T-helper 9 cell (primary cell): ENCODE results near the gene GSK3A.
A peak's percentile ranks its signal among the peaks of the same experiment; 100 is the strongest.

ENCODE experiments used
- DNase-seq: peaks from one replicate; pipeline ENCODE4 v3.0.0-alpha.2; 2020

GSK3A gene

DNA sequence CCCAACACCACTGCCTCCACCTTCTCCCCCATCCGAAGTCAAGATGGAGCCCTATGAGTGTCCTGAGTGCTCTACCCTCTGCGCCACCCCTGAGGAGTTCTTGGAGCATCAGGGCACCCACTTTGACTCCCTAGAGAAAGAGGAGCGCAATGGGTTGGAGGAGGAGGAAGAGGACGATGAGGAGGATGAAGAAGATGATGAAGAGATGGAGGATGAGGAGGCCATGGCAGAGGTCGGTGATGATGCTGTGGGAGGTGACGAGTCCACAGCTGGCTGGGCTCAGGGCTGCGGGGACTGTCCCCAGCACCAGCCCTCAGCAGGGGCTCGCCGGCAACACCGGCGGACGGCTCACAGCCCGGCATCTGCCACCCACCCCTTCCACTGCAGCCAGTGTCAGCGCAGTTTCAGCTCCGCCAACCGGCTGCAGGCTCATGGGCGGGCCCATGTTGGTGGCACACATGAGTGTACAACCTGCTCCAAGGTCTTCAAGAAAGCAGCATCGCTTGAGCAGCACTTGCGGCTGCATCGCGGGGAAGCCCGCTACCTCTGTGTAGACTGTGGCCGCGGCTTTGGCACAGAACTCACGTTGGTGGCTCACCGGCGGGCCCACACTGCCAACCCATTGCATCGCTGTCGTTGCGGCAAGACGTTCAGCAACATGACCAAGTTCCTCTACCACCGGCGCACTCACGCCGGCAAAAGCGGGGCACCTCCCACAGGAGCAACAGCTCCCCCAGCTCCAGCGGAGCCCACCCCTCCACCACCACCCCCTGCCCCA lies 17.3 kb downstream of the GSK3A start:
- DNase-seq: no peak

DNA sequence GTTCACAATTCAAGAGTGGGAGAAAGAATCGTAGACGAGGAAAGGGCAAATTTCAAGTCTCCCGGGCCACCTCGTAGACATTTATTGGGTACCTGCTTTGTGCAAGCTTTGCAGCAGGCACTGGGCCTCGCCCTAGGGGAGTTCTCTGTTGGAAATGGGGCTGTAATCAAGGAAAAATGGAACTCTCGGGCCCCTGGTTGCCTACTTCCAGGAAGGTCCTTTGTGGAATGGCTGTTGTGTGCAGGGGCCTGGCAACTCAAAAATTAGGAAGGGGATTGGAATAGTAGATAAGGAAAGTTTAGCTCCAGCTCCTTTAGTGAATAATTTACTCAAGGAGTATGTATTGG lies 21.7 kb downstream of the GSK3A start:
- no peak for DNase-seq

DNA sequence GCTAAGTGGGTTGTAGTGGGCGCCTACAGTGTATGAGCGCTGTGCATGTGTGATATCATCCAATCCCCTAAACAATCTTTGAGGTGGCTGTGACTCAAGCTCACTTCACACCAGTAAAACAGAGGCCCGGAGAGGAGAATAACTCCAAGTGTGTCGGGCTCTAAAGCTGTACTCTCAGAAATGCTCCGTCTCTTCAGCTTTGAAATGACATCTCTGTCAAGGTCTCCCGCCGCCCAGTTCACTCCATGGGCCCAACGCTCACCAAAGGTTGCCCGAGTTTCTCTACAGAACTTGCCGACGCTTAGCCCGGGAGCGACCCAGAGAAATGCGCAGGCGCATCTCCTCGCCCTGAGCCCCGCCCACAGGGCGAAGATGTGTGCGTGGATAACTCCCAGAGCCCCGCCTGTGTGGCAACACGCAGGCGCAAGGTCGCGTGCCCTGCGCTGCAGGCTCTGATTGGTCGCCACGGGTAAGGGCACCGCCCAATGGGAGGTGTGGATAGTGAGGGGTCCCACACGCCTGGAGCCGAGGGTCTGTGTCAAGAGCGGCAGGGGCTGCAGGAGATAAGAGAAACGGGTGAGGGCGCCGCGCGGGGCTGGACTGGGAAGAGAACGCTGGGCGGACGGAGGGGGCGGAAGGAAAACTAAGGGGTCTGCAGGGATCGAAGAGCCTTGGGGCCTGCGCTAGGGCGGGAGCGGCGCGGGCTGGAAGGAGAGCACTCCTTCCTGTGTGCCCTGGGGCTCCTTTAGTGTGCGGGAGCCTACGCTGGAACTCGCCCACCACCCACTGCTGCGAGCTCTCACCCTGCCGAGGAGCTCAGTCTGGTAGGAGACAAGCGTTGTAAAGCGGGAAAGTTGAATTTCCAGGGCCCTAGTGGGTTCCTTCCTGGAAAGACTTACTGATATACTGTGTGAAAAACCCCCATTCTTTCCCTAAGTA lies 22.3 kb downstream of the GSK3A start, which contains the start of gene ZNF526:
ZNF526 (plus strand) TSS at position 501 of the 939 bp plus-strand sequence. CDS start 4,092 bp downstream, outside the sequence.
- peak; percentile 92 for DNase-seq

DNA sequence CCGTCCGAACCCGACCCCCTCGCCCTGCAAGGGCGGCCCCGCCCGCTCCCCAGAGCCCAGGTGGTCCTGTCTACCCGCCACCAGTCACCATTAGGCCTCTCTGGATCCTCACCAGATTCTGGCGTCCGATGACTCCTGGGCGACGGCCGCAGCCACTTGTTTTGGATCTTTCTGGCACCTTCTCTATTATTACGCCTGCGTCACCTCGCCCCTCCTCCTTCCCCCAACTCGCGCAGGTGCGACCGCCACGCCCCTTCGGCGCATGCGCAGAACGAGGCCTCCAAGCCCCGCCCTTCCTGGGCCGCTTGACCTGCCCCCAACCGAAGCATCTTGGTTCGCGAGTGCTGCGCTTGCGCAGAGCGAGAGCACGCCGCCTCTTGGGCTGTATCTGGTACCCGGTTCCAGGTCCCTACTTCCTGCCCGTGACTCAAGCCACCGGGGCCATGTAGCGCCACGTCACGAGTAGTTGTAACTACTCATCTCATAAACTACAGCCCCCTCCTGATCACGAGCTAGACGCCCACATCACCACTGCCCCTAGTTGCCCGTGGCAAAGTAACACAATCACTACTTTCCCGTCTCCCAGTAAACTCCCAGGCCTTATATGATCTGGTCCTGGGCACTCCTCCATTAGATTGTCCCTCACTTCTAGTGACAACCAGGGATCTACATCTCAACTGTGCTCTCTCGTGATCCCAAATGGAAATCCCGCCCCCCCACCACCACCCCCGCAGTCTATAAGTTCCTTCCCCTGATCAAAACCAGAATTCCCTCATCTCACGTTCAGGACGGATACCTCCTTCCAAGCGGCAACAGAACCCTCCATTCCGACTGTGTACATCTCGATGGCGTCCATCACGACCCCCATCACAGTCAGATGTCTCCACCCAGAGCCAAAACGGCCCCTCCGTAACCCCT lies 24.6 kb downstream of the GSK3A start, which contains the start of gene DEDD2:
DEDD2 (minus strand) TSS at position 158 of the 918 bp plus-strand sequence. CDS start 670 bp downstream, outside the sequence.
- DNase-seq: peak; percentile 99

DNA sequence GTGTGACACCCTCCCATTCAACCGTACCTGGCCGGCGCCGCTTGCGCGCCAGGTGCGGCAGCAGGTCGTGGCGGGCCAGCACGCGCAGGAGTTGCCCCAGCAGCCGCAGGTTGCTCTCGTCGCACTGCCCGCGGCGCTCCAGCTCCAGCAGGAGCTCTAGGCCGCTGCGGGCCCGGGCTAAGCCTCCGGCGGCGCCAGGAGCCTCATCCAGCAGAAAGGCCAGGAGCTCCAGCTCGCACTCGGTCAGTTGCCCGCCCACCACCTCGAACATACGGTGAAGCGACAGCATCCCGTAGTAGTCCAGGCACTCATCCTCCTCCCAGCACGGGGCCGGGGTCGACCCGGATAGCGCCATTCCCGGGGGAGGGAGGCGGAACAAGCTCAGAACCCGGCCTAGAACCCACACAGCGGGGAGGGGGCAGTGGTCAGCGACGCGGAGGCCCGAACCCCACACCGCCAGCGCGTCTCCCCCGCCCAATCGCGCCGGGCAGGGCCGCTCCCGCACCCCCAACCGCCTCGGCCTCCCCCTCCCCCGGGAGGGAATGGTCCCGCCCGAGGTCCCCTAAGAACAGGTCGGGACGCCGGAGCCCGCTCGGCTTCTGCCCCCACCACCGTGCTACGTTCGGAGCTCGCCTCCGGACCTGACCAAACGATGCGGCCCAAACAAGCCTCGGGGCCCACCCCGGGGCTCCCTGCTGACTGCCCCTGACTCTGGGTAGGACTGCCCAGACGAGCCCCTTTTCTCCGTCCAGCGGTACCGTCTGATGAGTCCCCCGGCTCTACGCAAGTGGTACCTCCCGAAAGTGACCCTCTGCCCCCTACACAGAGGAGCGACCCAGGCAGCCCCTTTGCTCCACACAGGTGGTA lies 25.5 kb downstream of the GSK3A start:
- DNase-seq: no peak

DNA sequence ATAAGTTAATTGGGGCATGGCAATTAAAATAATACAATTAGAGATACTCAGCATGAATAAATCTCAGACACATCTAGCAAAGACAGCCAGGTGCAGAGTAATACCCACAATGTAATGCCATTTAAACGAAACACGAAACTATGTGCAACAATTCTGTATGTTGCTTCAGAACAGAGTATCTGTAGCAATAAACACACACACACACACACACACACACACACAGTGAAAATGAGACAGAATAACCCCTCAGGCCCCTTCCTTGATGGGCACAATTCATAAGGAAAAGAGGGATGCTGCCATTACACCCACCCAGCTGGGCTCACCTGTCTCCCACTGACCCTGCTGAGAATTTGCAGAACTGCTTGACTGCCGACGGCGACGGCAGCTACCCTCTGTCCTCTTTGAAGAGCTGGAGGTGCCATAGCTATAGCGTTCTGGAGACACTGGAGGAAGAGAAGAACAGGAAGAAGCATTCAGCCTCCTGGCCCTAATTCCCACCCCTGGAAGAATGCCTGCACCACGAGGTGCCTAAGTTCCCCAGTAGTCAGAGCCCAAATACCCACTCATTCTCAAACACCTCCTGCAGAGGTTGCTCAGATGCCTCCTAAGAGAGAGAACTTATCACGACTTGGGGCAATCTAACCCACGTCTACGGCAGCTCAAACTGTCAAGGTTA lies 27.5 kb downstream of the GSK3A start:
- DNase-seq: no peak

DNA sequence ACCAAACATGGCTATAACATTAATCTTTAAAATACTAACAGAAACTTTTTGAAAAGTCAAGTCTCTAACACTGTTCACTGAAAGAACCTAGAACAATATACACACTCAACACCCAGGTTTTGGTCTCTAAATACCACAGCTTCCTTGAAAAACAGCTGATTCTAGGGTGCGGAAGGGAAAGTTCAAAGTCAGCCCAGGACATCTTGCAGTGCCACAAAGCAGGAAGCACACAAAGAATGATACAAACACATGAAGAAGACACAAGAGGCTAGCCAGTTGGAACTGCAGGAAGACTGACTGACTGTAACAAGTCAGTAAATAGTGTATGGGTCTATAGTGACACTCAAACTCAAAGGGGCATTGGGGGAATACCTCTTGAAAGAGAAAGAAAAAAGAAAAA lies 29.5 kb downstream of the GSK3A start:
- DNase-seq: no peak

DNA sequence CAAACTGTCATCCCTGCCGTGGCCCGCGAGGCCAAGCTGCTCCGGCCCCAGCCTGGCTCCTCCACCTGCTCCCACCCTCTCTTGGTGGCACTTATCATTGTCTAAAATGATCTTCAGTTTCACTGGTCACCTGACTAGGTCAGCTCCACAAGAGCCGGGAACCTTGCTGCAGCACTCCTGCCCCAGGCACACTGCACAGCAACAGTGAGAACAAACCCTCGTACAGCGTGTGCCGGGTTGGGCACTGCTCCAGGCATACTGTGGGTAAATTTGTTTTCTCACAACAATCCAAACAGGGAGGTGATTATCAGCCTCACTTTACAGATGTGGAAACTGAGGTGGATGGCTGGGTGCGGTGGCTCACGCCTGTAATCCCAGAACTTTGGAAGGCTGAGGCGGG lies 33.8 kb downstream of the GSK3A start:
- DNase-seq: no peak

DNA sequence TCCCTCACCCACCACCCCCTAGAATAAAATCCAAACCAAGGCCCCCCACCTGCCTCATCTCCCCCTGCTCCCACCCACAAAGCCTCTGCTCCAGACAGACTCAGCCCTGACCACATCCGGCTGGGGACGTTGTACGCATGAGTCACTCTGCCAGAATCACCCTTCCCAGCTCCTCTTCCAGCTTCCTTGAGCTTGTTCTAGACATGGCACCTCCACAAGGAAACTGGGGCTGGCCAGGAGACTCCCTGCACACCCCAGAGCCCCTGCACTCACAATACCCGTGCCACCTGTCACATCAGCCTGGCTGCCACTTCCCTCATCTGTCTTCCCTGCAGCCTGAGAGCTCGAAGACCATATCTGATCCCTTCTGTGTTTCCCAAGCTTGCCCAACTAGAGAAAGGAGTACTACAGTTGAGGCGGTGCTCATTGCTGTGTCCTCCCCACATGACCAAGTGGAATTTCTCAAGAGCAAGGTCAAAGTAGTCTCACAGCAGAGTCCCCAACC lies 34.6 kb downstream of the GSK3A start:
- DNase-seq: peak; percentile 32

DNA sequence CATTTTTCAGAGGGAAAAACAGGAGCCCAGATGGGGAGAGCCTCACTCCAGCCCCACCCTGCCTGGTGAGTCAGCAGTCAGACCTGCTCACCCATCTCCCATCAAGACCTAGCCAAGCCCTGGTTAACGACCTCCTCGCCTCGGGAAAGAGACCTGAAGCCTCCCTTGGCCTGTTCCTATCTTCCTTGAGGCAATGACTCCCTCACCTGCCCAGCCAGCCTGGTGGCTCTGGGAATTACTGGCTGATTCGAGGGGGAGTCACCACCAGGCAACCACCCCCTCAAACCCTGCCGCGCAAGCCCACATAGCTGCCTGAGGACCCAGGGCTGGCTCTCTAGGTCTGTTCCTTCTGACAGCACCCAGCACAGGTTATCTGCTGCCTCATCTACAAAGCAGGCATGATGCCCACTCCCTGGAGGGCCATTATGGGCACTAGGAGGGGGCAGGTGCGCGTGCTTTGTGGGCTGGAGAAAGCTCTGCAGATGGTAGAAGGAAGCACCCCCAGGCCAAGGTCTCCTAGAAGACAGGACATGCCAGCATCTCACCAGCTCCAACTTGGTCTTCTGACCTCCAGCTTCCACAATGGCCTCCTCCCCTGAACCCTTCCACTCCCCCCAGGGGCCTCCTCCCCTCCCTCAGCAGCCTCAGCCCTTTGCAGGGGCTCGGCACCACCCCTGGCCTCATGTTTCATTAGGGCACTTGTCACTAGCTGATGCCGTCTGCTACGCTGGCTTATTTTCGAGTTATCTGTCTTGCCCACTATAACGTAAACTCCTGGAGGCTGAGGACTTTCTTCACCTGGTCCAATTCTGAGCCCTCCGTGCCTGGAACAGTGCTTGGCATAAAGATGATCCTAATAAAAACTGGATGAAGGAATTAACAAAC lies 35.3 kb downstream of the GSK3A start:
- no peak for DNase-seq

DNA sequence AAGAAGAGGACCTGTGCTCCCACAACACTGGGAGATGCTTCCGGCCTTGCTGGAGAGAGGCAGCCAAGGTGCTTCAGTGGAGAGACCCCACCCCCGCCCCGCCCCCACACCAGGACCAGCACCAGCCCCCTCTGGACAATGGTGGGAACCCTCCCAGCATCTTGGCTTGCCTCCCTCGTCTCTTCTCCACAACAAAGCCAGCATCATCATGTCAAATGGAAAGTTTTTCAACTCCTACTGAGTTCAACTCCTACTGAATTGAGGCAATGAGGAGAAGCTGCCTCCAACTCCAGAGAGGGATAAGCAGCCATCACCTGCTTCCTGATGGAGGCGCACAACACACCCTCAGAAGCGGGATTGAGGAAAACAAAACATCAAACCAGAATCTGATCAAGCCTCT lies 37.7 kb downstream of the GSK3A start:
- DNase-seq: no peak

DNA sequence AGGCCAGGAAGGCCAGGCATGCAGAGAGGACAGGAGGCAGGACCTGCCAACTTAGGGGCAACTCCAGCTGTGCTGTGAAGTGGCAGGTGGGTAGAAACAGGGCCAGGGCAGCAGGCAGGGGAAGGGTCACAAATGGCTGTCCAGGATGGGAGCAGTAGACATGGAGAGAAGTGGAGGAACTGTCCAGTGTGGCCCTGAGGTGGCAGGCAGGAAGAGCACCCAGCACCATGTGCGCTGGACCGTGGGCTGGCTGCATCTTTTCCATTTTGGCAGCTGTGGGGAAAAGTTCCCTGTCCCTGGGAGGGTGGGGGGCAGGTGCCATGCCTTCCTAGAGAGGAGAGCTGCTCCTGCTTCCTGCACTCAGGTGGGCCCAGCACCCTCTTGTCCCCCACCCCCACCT lies 38.7 kb downstream of the GSK3A start:
- no peak for DNase-seq

DNA sequence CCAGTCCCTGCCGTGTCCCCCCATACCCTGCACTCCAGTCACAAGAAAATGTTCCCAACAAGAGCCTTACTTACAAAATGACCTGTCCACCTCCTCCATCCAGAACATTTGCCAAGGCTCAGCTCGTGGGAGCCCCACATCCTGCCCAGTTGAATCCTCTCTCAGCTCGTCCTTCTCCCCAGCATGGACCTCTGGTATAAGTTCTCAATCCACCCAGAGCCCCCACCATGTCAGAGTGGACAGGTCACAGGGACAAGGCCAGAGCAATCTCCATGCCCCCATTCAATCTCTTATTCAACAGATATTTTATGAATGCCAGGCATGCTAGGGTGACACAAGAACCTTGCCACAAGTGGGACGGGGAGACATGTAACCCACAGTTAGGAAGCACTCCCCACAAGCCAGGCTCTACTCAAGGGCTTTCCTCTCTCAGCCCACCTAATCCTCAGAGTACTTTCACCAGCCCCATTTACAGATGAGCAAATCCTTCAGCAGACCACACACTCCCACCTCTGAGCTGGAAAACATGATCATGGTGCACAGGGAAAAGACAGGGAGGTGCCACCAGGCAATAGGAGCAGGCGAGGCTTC lies 40.0 kb downstream of the GSK3A start:
- DNase-seq: no peak

DNA sequence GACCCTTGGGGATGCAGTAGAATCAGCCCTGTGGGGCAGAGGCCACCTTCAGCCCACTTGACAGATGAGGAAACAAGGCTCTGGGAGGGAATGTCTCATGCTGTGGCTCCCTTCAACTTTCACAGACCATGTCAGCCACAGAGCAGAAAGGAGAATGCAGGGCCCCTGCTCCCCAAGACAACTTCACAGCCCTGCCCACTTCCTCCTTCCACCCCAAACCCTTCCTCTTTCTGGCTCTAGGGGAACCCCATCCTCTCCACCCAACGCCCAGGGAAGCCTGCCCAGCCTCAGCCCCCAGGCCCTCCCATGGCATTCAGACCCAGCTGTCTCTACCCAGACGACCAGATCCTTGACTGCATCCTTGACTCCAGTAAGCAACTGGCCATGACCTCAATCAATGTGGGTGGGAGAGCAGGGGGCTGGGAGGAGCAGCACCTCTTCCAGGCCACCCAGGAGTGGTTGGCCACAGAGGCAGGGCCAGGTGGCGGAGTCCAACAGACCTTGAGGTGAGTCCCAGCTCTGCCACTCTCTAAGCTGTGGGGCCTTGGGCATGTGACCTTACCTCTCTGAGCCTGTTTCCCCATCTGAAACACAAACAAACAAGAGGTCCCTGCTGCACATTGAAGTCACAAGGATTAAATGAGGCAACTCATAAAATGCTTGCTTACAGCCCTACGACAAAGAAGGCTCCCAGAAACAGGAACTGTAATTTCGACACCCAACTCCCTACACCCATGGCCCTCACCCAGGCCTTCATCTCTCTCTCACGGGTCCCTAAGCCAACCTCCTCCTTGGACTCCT lies 40.7 kb downstream of the GSK3A start:
- DNase-seq: peak; percentile 41

DNA sequence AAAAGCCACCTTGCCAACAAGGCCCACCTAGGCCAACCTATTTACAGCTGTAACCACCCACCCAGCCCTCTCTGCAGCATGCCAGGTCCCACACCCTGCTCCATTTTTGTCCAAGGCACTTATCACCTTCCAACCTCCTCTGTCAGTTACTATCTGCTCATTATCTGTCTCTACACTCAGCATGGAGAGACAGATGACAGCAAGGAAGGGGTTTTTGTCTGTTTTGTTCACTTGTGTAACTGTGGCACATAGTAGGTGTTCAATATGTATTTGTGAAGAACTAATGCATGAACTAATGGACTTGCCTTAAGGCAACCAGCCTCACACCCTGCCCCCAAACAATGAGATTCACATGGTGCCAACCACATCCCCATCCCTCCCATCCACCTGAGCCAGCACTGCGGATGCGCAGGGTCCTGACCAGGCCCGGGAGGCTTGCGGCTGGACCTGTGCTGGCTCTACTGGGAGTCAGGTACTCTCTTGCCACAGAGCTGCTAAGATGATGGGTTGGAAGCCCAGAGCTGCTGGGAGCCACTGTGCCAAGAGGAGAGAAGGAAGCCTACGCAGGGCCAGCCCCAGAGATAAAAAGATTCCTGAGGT lies 42.2 kb downstream of the GSK3A start:
- DNase-seq: no peak

DNA sequence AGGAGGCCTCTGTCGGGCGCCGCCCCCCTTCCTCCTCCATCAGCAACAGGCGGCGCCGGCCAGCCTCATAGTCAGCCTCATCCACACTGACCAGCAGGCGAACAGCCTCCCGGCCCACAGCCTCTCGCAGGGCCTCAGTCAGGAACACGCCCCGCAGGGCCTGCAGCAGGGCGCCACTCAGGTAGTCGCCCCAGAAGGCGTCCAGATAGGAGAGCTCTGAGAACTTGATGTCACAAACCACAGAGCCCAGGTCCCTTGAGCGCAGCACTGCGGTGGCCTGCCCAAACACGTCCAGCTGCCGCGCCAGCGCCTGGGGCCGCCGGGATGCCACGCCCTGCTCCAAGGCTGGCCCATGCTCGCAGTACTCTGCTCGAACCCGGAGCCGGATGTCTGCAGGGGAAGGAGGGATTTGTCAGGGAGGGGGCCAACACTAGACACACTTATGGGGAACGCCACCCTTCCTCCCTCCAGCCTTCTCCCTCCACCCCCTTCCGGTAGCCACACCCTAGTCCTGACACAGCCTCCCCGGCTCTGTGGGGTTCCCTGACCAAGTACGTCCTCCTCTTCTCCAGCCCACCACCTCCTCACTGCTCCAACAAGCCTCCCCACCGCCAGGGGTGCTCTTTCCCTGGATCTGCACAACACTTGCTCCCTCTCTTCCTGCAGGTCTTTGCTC lies 42.8 kb downstream of the GSK3A start:
- DNase-seq: peak; percentile 36

DNA sequence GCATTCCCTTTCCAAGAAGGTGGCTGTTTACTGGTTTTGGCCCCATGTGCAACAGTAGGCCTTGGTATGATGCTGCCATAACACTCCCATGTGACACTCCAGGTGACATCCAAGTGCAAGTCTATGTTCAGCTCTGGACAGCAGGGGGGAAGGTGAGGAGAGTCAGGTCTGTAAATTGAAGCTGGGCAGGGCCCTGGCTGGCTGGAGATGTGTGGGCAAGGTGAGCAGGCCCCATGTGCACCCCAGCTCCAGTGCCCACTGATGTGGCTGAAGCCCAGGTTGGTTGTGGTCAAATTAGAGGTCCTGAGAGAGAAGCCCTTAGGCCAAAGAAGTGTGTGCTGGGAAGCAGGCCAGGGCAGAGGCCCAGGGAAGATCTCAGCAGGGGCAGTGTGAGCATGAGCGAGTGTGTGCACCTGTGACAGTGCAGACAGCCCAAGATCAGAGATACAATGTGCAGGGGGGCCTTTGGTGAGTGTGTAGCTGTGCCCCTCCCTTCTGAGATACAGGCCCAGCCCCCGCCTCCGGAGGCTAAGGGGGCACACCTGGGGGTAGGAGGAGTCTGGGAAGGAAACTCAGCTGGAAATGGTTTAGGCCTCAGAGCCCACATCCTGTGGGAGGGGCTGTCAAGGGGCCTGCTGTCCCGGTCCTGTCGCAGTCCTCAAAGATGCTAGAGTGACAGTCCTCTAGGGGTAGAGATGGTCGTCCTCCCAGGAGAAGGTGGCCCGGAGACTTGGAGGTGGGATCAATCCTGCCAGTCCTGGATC lies 43.5 kb downstream of the GSK3A start:
- peak; percentile 70 for DNase-seq
